ENCODE results near the gene CHMP1B.

- TF ChIP-seq POLR2A (IDR thresholded peaks at IDR 0.05; ENCODE audit: low read length) (no peak), GATA1 (IDR thresholded peaks at IDR 0.05; ENCODE audit: low read depth, low read length) (no peak)
Observed at GRCh38 chr18:11857177-11857887, 6.1 kb downstream of the CHMP1B start.
